NCI-H2196 treated with DMSO at 0.1 percent for 48 hours (cell line): Measurements from ENCODE around the gene PI4KA.
"Not testable (repeated sequence)": the region's sequence is repeated elsewhere in the genome, so short reads cannot be mapped to it uniquely, and the experiment has no call there.

ENCODE experiments used
- DNase-seq: peaks from one replicate; lab custom pipeline; 2025; ENCODE audit not compliant: unreplicated experiment; lab: John Stamatoyannopoulos, UW

Gene PI4KA

DNA sequence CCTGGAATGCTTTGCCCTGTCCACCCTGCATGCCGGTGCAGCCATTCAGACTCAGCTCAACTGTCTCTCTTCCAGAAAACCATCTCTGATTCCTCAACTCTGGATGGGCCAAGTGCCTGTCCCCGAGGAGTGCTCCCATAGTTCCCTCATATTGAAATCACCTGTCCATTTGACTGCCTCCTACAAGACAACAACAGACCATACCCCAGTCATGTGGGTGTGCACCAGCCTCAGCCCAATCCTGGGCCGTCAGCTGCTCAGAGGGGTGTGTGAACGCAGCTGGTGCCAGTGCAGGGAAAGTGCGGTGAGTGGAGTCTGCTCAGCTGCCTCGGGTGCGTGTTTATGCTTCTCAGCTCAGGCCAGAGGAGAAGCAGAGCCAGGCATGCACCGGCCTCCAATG lies 126.2 kb downstream of the PI4KA start:
- DNase-seq, result not testable (repeated sequence)

GRCh38 chr22:20729194-20729593 lies 129.4 kb downstream of the PI4KA start:
- no peak for DNase-seq

- no peak for DNase-seq
Measured at GRCh38 chr22:20728523-20729190, 130.0 kb downstream of the PI4KA start.

DNA sequence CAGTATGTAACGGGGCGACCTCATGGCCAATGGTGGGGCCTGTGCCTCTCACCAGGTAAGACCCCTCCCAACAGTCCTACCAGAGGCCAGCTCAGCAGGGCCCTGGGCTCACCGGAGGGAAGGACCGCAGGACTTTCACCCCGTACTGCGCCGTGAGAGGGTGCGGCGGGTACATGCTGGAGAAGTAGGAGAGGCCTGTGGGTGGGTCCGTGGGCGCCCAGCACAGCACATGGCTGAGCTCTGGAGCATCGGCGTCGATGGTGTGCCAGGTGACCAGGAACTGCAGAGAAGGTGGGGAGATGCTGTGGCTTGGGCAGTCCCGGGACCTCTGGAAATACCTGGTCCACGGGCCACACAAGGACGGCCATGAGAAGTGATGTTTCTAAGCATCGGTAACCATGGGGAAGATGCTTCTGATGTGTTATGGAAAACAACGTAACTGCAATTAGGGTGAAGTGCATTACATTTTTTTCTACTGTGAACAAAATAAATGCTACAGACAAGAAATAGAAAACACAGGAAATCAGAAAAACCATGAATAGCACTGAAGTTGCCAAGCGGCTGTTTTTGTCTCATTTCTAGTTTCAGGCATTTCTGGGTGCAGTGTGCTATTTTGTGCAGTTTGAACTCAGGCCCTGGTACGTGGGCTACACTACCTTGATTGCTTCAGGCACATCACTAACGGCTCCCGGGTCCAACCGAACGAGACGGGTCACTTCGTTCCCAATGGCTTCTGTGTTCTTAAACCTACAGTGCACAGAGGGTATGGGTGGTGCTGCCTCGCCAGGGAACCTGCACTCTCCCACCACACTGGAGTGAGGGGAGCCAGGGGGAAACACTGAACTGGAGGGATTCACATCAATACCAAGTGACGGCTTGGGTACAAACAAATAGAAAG lies 131.2 kb downstream of the PI4KA start:
- DNase-seq, result no peak

DNA sequence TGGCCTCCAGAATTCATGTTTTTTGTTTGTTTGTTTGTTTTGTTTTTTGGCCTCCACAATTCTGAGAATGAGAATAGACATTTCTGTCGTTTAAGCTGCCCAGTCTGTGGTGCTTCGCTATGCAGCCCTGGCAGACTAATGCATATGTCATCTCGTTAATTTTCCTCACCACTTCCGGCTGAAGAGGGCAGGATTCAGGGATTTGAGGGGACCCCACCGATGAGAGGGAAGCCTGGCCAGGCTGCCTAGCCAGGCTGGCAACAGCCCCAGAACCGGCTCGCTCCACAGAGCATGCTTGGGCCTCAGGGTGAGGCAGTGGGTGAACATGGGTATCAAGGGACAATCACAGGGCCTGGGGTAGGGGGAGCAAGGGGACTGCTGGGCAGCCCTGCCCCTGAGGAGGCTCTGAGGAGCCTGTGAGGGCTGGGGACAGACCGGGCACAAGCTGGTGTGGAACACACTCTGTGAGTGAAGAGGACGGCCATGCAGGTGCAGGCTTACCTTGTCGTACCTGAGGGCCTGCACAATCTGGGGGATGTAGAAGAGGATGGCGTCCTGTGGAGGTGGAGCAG lies 132.5 kb downstream of the PI4KA start:
- no peak for DNase-seq

GRCh38 chr22:20724676-20725454 lies 133.7 kb downstream of the PI4KA start:
- no peak for DNase-seq

GRCh38 chr22:20721409-20722218 lies 137.0 kb downstream of the PI4KA start:
- DNase-seq, result no peak

- no peak for DNase-seq
Measured at GRCh38 chr22:20720692-20721408, 137.8 kb downstream of the PI4KA start.

DNA sequence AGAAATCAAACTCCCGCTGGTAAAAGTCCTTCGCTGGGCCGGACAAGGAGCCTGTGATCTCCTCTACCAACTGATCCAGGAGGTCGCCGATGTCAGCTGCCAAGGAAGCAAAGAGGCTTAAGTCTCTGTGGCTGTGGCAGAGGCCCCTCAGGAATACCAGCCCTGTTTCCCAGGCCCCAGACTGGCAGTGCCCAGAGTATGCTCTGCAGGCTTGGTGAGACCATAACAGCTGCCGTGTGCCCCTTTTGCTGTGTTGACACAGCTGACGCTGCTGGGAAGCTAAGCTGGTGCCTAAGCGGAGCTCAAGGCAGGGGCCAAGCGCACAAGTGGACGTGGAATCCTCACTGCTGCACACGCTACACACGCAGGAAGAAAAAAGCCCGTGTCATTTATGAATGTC lies 139.9 kb downstream of the PI4KA start:
- not testable (repeated sequence) for DNase-seq

GRCh38 chr22:20717981-20718380 lies 140.6 kb downstream of the PI4KA start:
- DNase-seq, result not testable (repeated sequence)

DNA sequence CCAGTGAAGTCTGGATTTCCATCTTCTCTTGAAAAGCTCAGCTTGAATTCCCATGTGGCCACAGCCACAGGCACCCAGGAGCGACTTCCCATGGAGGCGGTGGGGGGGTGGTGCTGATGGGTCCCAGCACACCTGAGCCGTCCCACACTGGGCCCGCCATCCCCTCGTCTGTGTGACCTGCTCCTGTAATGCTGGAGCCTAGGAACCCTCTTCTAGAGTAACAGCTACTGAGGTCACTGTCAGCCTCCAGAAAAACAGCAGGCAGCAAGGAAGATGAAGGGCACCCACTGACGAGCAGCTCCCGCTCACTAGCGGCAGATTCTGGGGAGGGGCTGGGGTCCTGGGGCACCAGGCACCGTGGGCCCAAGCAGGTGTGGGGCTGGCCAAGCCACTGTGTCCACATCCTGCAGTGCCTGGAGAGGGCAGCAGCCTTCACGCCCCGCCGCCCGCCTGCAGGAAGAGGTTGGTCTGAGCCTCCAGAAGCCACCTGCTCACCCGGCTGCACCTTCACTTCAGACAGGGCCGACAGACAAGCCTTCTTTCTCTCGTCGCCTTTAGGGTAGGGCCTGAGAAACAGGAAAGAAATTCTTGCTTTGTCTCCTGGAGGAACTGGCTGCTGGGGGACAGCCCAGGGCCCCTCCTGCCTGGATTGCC lies 141.3 kb downstream of the PI4KA start:
- DNase-seq, result not testable (repeated sequence)

DNA sequence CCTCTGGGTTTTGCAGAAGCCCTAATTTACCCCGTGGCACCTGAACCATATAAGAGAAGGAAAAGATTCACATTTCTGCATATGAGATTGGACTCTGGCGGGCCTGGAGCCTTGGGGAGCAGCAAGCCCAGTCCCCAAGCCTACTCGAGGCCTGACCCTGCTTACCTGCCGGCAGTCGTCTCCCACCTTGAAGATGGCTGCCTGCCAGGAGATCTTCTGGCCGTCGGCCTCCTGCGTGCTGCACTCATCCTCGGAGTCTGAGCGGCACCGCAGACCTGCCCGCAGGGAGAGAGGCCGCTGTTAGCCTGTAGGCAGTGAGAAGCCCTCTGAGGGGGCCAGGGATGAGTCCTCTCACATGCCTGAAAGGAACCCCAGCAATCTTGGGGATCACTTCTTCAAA lies 145.5 kb downstream of the PI4KA start:
- DNase-seq, result not testable (repeated sequence)

GRCh38 chr22:20709966-20710365 lies 148.6 kb downstream of the PI4KA start:
- not testable (repeated sequence) for DNase-seq

DNA sequence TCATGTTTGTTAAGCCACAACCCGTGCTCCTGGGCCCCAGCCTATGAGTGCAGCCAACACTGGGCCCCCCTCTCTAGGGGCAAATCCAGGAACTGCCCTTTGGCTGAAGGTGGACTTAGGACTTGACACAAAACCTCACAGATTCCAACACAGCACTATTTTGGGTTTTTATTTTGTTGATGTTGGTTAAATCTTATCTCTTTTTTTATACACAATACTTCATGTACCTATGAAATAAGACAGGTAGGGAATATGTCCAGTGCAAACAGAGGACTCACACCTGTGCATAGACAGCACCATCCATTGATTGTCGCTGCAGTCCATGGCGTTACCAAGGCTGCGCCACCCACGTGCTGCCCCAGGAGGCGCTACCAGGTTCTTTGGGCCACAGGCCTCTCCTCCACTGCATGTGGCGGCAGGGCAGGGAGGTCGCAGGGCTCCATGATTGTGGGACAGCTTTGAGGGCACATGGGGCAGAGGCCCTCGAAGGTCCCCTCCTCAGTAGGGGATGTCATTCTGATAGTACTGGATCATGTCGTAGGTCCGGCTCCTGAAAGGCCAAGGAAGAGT lies 151.0 kb downstream of the PI4KA start:
- not testable (repeated sequence) for DNase-seq

GRCh38 chr22:20703816-20704609 lies 154.6 kb downstream of the PI4KA start:
- not testable (repeated sequence) for DNase-seq

- DNase-seq, result not testable (repeated sequence)
Measured at GRCh38 chr22:20703414-20703806, 155.2 kb downstream of the PI4KA start.

GRCh38 chr22:20702546-20703413 lies 155.8 kb downstream of the PI4KA start:
- DNase-seq, result peak; percentile 59
